ENCODE data around the gene TRIM8.

DNA sequence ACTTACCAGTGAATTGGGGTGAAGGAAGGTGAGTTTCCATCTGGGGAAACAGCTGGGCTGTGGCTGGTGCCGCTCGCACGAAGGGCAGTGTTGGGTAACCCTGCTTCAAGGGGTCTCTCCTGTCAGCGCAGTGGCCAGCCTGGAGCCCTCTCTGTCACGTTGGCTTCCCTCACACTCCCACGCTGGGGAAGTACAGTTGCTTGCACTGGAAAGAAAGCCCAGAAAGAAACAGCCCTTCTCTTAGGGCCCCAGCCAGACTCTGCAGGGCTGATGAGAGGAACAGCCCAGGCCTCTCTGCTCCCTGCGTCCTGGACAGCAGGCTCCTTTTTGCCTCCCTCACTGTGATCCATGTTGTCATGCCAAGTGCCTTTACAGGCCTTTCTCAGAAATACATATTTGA, 40.3 kb upstream of the TRIM8 start:
- TF ChIP-seq, protein P1, sequence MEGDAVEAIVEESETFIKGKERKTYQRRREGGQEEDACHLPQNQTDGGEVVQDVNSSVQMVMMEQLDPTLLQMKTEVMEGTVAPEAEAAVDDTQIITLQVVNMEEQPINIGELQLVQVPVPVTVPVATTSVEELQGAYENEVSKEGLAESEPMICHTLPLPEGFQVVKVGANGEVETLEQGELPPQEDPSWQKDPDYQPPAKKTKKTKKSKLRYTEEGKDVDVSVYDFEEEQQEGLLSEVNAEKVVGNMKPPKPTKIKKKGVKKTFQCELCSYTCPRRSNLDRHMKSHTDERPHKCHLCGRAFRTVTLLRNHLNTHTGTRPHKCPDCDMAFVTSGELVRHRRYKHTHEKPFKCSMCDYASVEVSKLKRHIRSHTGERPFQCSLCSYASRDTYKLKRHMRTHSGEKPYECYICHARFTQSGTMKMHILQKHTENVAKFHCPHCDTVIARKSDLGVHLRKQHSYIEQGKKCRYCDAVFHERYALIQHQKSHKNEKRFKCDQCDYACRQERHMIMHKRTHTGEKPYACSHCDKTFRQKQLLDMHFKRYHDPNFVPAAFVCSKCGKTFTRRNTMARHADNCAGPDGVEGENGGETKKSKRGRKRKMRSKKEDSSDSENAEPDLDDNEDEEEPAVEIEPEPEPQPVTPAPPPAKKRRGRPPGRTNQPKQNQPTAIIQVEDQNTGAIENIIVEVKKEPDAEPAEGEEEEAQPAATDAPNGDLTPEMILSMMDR (IDR thresholded peaks at IDR 0.05; ENCODE audit: insufficient read depth, low read length): no peak
- TF ChIP-seq GABPA (IDR thresholded peaks at IDR 0.05; ENCODE audit: low read depth) (no peak), POLR2AphosphoS5 (IDR thresholded peaks at IDR 0.05; ENCODE audit: low read depth) (peak; percentile 92), REST (IDR thresholded peaks at IDR 0.05; ENCODE audit: insufficient replicate concordance, low read depth) (no peak), SPI1 (IDR thresholded peaks at IDR 0.05; ENCODE audit: borderline replicate concordance, low read depth) (peak; percentile 43; the same call in 1 of the 2 replicates)

Data from HL-60 (cell line).